RPMI7951 (cell line): ENCODE results near the gene GDF11. TPM values are rescaled to one million over a fixed set of nuclear protein-coding genes. Genes with fewer than 3 reads are reported as not detected.

ENCODE experiments used
- DNase-seq: peaks from one replicate; pipeline ENCODE4 v3.0.0-alpha.2; 2012; ENCODE audit warnings: low read depth
- total RNA-seq: library from RNA; depleted of rRNA; stranded (reverse); fragments of >200 nt; shearing (Covaris generic); gene quantifications from 2 replicates; pipeline ENCODE4 v1.2.3, GENCODE V29; 2014; rRNA removed

GDF11 gene
- total RNA-seq, result 1.6 and 2.1 TPM in 2 replicates

DNA sequence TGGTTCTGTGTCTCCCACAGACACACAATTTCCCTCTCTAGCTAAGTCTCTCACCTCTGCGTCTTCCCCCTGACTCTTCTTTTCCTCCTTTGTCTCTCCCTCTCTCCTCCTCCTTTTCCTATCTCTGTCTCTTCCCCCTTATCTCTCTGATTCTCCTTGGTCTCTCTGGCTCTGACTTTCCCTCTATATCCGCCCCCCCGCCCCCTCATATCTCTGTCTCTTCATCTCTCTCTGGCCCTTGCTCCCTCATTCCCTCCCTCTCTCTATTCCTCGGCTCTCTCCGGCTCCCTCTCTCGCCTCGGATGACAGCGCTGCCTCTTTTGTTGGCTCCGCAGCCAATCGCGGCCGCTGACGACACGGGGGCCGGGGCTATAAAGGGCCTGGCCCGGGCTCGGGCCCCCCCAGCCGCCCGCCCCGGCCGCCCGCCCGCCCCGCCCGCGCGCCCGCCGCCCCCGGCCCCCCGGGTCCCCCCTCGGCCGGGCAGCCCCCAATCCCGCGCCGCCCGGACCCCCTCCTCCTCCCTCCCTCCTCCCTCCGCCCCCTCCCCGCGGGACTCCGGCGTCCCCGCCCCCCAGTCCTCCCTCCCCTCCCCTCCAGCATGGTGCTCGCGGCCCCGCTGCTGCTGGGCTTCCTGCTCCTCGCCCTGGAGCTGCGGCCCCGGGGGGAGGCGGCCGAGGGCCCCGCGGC, at the start of gene GDF11:
Gene GDF11 (plus strand): TSS at position 404 of the 687 bp plus-strand sequence. CDS start 195 bp downstream, at position 599.
- peak; percentile 71 for DNase-seq

DNA sequence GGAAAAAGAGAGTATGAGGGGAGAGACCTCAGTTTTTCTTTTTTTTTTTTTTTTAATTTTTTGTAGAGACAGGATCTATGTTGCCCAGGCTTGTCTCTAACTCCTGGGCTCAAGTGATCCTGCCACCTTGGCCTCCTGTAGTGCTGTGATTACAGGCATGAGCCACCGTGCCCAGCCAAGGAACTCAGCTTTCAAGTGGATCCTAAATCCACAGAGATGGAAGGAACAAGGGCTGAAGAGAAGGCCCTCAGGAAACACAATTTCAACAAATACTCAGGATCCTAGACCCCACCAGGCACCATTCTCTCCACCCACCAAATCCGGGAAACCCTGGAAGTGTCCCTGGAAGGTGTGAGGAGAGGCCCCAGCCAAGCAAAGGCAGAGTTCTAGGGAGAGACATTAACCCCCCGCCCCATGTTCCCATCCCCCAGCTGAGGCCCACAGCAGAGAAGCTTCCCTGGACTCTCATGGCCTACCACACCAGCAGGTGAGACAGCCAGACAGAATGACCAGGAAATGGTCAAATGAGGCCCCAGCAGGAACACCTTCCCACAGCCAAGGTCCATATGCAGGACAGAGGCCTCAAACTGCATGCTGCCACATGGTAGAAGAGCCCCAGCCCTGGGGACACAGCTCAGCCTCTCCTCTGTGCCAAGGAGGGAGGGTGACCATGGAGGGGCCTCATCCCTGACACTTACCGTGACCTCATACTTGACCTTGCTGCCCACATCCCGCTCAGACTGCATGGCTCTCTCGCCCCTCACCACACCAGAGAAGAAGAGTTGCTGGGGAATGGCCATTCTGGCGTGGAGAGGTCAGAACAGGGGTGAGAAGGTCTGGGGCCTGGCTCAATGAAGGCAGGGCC, 49.4 kb upstream of the GDF11 start:
- no peak for DNase-seq

- no peak for DNase-seq
Measured at GRCh38 chr12:55694188-55694515, 48.8 kb upstream of the GDF11 start.

GRCh38 chr12:55694651-55695050, 48.3 kb upstream of the GDF11 start:
- DNase-seq, result no peak

- DNase-seq, result no peak
Measured at GRCh38 chr12:55695349-55695748, 47.6 kb upstream of the GDF11 start.

DNA sequence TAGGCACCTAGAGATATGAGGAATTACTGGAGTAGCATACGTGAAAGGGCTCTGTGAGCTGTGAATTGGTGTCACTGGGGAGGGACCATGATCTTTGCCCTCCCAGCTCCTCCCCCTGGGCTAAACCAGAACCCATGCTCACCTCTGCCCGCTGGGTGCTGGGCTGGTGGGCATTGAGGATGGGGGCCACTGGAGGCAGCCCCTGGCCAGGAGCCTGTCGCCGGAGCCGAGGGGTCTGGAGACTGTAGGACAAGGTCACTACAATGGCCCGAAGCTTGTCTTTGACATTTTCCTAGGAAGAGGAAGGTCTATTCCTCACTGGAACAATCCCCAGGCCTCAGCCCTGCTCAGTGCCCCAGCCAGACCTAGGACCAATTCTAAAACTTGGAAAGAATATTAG, 46.8 kb upstream of the GDF11 start:
- DNase-seq, result no peak

- no peak for DNase-seq
Measured at GRCh38 chr12:55696796-55697462, 46.0 kb upstream of the GDF11 start.

DNA sequence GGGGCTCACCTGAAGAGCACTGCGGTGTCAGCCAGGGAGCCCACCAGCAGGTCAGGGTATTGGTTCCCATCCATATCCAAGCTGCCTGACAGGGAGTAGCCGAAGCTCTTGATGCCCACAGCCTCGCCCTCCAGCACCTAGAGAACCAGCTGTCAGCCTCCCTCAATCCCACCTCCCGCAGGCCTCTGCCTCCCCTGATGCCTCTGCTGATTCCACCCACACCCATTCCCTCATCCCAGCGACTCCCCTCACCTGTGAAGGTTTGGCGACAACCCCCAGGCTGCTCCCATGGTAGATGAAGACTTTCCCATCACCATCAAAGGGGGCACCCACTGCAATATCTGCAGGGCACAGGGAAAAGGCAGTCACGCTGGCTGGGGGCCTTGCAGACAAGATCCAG, 45.2 kb upstream of the GDF11 start:
- DNase-seq, result no peak

DNA sequence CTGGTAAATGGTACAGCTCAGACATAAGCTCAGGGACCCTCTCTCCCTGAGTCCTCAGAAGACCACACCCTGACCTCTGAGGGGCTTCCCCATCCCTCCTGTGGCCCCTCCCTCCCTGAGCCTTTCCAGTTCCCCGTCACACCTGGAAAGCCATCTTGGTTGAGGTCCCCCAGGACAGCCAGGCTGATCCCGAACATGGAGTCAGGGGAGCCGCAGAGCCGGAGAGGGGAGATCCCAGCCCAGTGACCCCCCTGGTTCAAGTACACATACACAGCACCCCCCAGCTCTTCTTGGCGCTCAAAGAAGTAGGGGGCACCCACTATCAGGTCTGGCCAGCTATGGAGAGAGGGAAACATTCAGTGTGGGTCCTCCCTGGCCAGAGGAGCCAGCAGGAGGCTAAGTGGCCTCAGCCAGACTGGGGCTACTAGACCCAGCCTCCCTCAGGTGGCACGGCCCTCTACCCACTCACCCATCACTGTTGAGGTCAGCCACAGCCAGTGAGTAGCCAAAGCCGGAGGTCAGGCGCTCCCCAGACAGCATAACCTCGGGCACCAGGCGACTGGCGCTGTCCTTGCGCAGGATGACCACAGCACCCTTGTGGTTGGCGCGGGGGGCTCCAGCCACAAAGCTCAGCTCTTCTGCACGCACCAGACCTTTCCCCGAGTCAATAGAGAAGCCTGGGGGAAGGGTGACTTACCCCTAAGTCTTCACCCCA, 44.5 kb upstream of the GDF11 start:
- DNase-seq, result no peak

- DNase-seq, result no peak
Measured at GRCh38 chr12:55698965-55699364, 44.0 kb upstream of the GDF11 start.

- DNase-seq, result no peak
Measured at GRCh38 chr12:55699471-55700055, 43.4 kb upstream of the GDF11 start.

DNA sequence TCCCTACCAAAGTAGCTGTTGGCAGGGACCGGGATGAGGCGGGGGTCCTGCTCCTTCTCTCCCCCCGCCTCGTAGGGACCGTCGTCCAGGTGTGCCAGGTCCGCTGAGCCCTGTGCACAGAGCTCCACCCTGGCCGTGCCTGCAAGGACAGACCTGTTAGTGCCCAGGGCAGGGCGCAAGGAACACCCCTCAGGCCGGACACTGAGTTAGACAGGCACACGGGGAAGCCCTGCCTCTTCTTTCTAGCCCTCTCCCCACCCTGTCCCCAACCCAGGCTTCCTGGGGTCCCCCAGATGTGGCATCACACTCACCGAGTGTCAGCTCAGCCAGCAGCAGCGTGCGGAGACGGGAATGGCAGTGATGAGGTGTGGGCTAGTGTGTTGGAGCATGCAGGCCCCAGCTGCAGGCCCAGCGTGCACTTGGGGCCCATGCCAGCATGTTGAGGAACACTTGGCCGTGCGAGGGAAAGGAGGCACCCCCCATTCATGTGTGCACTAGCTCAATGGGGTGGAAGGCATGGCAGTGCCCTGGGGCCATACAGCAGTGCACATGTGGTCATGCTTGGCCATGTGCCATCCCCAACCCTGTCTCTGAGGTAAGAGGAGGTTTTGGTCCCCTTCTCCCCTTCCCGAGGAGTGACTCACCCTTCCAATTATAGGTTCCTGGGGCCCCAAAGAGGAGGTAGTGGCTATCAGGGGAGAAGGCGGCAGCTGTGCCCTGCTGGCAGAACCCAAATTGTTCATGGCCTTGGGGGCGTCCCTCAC, 42.5 kb upstream of the GDF11 start:
- peak; percentile 97 for DNase-seq

DNA sequence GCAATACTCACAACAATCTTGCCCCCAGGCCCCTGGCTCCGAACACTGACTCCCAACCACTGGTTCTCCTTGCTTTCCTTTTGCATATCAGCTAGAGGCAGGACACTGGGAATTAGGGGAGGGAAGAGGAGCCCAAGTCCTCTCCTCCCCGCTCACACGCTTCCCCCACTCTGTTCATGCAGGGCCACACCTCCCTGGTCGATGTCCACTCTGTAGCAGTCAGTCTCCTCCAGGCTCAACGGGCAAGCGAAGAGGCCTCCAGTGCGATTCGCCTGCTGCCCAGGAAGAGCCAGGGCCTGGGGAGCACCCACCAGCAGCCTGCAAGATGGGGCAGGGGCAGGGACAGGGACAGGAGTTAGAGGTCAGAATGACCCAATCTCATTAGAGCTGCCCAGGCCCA, 40.1 kb upstream of the GDF11 start:
- DNase-seq, result no peak

DNA sequence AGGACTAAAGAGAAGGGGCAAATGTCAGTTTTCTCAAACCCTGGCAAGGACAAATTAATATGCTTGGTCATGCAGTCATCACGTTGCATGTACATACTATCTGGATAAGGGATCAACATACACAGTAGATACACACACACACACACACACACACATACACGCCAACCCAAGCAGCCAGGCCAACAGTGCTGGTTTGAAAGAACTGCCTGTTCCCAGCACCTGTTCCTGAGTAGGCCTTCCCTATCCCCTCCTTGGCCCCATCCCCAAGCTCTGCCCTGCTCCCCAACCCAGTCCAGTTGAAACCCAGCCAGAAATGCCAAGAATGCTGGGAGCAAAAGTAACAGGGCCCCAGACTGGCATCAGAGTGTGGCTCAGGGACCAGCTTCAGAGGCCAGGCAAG, 39.6 kb upstream of the GDF11 start:
- no peak for DNase-seq

GRCh38 chr12:55703901-55704761, 38.8 kb upstream of the GDF11 start:
- DNase-seq, result peak; percentile 42

GRCh38 chr12:55704824-55705718, 37.9 kb upstream of the GDF11 start:
- DNase-seq, result no peak

GRCh38 chr12:55705782-55706402, 37.0 kb upstream of the GDF11 start:
- no peak for DNase-seq

GRCh38 chr12:55706568-55707218, 36.2 kb upstream of the GDF11 start:
- no peak for DNase-seq
